ENCODE results near the gene UBC.
A peak's percentile ranks its signal among the peaks of the same experiment; 100 is the strongest.
"Not testable (repeated sequence)": the region's sequence is repeated elsewhere in the genome, so short reads cannot be mapped to it uniquely, and the experiment has no call there.

UBC gene

GRCh38 chr12:124930586-124930985 is 16.1 kb upstream of the UBC start:
- no peak for DNase-seq (ENCODE audit: low spot score)

- no peak for DNase-seq (ENCODE audit: low spot score)
These were observed 15.4 kb upstream of the UBC start for GRCh38 chr12:124929649-124930419.

DNA sequence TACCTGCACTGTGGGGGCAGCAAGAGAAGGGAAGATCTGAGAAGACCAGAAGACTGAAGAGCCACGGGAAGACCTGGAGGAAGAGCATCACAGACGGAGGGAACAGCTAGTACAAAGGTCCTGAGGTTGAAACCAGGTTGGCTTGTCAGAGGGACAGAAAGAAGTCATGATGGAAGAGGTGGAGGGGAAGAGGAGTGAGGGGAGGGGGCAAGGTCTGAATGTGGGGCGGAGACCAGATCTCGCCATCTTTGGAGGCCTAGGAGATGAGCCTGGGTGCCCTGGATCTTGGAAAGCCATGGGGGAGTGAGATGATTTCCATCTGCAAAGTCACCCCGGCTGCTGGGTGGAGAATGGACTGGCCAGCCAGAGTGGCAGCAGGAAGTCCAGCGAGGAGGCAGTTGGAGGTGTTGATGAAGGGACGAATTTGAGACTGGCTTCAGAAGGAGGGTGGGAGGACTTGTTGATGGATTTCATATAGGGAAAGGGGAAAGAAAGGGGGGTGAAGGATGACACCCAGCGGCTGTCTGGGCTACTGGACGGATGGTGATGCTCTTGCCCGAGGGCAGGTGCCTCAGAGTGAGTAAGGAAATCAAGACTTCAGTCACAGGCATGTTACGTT is 14.6 kb upstream of the UBC start:
- no peak for DNase-seq (ENCODE audit: low spot score)

- DNase-seq (ENCODE audit: low spot score) = no peak
These were observed 13.9 kb upstream of the UBC start for GRCh38 chr12:124928095-124928911.

DNA sequence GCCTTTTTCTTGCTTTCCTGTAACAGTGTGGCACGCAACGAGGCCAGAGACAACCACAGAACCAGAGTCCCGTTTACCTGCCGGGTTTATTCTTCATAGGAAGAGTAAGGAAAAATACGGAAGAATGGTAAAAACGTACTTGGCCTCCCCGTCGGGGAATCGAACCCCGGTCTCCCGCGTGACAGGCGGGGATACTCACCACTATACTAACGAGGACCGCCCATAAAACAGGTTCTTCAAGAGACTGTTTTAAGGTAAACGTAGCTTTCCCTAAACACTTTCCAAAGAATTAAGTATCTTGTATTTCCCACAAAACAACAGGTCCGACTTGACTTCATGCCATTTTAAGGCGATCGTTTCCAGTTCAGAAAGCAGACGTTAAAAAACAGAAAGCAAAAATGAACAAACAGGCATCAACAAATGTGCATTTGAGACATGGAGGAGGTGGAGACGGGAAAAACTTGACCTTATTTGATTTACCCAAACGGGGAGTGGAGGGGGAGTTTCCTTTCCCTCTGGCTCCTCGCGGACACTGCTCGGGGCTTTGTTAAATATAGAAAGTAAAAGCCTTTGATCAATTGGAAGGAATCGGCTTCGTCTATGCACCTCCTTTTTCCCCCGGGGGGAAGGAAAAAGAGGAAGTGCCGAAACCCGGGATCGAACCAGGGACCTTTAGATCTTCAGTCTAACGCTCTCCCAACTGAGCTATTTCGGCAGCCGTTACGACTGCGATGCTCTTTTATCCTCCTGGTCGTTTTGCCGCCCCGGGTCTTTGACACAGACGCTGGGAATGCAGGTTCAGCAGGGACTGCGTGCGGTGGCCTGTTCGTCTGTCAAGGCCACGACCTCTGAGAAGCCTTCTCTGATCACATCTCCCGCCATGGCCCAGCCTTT is 13.0 kb upstream of the UBC start:
- DNase-seq (ENCODE audit: low spot score) = peak; percentile 88

DNA sequence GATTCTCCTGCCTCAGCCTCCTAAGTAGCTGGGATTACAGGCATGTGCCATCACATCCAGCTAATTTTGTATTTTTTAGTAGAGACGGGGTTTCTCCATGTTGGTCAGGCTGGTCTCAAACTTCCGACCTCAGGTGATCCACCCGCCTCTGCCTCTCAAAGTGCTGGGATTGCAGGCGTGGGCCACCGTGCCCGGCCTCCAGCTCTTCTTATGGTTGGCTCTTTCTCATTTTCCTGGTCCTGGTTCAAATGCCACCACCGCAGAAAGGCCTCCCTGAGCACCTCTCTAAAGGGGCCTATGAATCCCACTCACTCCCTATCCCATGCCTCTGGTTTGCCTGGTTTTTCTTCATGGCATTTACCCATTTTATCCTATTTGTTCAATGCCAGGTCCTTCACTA is 11.3 kb upstream of the UBC start:
- not testable (repeated sequence) for DNase-seq (ENCODE audit: low spot score)

DNA sequence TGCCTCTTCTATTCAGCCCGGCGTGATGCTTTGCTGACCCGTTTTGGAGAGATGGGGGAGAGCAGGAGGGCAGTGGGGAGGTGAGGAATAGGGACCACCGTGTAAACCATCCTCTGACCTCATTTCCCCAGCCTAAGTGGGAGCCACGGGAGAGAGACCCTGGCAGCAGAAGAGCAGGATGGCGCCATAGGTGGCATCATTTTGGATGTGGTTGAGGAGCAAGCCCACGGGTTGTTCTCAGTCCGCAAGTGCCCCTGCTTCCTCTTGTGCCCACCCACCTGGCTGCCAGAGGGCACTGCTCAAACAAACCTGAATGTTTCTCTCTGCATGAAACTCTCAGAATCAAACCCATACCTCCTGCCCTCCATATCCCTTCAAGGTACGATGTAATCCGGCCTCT is 10.7 kb upstream of the UBC start:
- DNase-seq (ENCODE audit: low spot score) = no peak

DNA sequence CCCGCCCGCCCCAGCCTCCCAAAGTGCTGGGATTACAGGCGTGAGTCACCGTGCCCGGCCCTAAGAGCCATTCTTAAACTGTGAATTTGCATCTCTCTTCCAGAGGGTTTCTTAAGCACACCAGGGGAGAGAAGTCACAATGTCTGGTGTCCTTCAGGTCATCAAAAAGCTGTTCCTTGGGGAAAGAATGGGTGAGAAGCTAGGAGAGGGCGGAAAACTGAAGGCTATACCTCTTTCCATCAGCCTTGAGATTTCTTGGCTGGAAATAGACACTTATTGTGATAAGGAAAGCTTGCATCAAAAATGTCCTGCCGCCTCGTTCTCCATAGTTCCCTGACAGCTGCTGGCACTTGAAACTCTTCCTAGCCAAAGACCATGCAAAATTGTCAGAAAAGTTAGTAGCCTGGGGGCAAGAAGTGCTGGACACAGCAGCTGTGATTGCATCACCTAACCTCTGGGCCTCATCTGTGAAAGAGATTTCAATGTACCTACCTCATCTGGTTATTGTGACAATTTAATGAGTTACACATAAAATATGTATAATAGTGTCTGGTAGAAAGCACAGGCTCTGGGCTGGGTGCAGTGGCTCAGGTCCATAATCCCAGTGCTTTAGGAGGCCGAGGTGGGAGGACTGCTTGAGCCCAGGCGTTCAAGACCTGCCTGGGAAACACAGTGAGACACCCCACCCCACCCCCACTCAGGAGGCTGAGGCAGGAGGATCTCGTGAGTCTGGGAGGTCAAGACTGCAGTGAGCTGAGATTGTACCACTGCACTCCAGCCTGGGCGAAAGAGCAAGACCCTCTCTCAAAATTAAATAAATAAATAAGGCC is 9.7 kb upstream of the UBC start:
- DNase-seq (ENCODE audit: low spot score) = no peak

DNA sequence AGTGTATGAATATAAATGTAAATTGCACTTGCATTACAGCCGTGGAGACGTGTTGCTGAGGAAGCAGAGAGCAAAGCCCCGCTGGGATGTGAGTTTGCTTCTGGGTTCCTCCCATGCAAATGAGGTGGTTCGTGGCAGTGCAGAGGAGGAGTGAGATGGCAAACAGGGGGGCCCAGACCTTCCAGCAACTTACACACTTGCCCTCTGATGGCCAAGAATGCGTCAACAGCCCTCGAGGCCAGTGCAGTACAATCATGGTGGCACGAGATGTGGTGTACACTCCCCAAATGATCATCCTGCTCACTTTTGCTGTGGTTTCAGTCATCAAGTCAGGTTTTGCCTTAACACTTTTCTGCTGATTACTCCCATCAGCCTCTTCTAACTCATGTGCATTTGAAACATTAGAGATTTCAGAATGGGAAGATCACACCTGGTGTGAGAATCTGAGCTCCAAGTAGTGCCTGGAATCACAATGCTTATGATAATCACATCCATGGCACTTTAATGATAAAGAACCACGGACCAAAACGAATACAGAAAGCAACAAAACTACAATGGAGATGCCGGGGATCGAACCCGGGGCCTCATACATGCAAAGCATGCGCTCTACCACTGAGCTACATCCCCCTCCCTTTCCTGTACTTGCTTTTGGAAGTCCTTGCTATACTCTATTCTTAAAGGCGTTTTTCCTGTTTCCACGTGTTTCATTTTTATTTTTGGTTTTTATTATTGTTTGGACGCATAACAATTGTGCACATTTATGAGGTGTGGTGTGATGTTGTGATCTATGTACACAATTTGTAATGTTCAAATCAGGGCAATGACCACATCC is 7.0 kb upstream of the UBC start:
- DNase-seq (ENCODE audit: low spot score) = peak; percentile 69

GRCh38 chr12:124920353-124920935 is 6.0 kb upstream of the UBC start:
- no peak for DNase-seq (ENCODE audit: low spot score)

- DNase-seq (ENCODE audit: low spot score) = peak; percentile 51
These were observed 5.3 kb upstream of the UBC start for GRCh38 chr12:124919521-124920352.

DNA sequence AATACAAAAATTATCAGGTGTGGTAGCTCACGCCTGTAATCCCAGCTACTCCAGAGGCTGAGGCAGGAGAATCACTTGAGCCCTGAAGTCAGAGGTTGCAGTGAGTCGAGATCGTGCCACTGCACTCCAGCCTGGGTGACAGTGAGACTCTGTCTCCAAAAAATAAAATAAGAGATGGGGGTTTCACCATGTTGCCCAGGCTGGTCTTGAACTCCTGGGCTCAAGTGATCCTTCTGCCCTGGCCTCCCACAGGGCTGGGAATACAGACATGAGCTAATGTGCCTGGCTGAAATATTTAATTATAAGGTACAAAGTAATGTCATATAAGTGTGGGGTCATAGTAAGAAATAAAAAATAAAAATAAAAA is 4.2 kb upstream of the UBC start:
- DNase-seq (ENCODE audit: low spot score) = not testable (repeated sequence)

- no peak for DNase-seq (ENCODE audit: low spot score)
These were observed 3.6 kb upstream of the UBC start for GRCh38 chr12:124917841-124918621.

GRCh38 chr12:124917135-124917840 is 2.8 kb upstream of the UBC start:
- peak; percentile 94 for DNase-seq (ENCODE audit: low spot score)

GRCh38 chr12:124916374-124917134 is 2.1 kb upstream of the UBC start:
- peak; percentile 55 for DNase-seq (ENCODE audit: low spot score)
